GM23248 (cell line): ENCODE results near the gene ASPM.

Experiments
- EZH2 ChIP-seq: fragments of 200-600 bp; sonication (generic); IDR thresholded peaks from 2 replicates; pipeline ENCODE4 v1.6.1; 2018; ENCODE audit warnings: antibody characterized with exemption, mild to moderate bottlenecking; ENCODE audit not compliant: insufficient read depth, poor library complexity, severe bottlenecking
- EZH2phosphoT487 ChIP-seq: fragments of 200-600 bp; sonication (generic); IDR thresholded peaks from 2 replicates; pipeline ENCODE4 v1.6.1; 2018; ENCODE audit warnings: antibody characterized with exemption, moderate library complexity, mild to moderate bottlenecking, low read depth; ENCODE audit not compliant: insufficient read depth

- TF ChIP-seq EZH2 (no peak), EZH2phosphoT487 (no peak)
Observed at GRCh38 chr1:197170538-197170937, 24.1 kb upstream of the ASPM start.
